Testis (tissue), 3 donors: ENCODE measurements around the gene ASB3. TPM values are rescaled to one million over a fixed set of nuclear protein-coding genes. Genes with fewer than 3 reads are reported as not detected.

ENCODE experiments used
- DNase-seq: peaks from one replicate; pipeline ENCODE4 v3.0.0-alpha.2; 2019
- H3K27ac ChIP-seq, 2 donors: fragments of 200-600 bp; sonication (generic); one replicate each; pipeline ENCODE4 v1.5.1; 2019
- H3K27me3 ChIP-seq: fragments of 200-600 bp; sonication (generic); one replicate; pipeline ENCODE4 v1.5.1; 2019
- H3K36me3 ChIP-seq: fragments of 200-600 bp; sonication (generic); one replicate; pipeline ENCODE4 v1.5.1; 2017; ENCODE audit warnings: low read depth; ENCODE audit errors: missing control alignments
- H3K4me1 ChIP-seq: fragments of 200-600 bp; sonication (generic); one replicate; pipeline ENCODE4 v1.5.1; 2019
- H3K4me3 ChIP-seq, 2 donors: fragments of 200-600 bp; sonication (generic); one replicate each; pipeline ENCODE4 v1.5.1; 2017 to 2019
- H3K9me3 ChIP-seq: fragments of 200-600 bp; sonication (generic); one replicate; pipeline ENCODE4 v1.5.1; 2017
- CTCF ChIP-seq, 3 experiments: fragments of 450-650 bp in 2 of 3; fragments of 200-600 bp in 1 of 3; sonication (generic) in 1 of 3; IDR thresholded peaks; one replicate each; pipeline ENCODE4 v1.5.1; 2016 to 2019; ENCODE audit warnings: antibody characterized with exemption in 3 of 3, mild to moderate bottlenecking in 2 of 3, moderate library complexity in 1 of 3
- POLR2A ChIP-seq: fragments of 450-650 bp; IDR thresholded peaks from one replicate; pipeline ENCODE4 v1.6.1; 2017; ENCODE audit warnings: antibody characterized with exemption, mild to moderate bottlenecking, moderate library complexity
- WGBS, 2 donors: methylation state at CpG; one replicate each; pipeline ENCODE4 v1.1.5; 2018; 5-methylcytosine and 5-hydroxymethylcytosine counted together
- intact Hi-C: fragments of 100-400 bp; cut with DNase I; formaldehyde crosslinking; loops from one replicate; pipeline ENCODE4 v1.15.1; 2023; ENCODE audit warnings: low total_unique reads
- polyA plus RNA-seq: library from polyadenylated mRNA; stranded (reverse); fragments of 350-450 nt; fragmentation: Illumina TruSeq; extraction: RNeasy Lipid Tissue Mini Kit (QIAGEN cat#74804); gene quantifications from one replicate; pipeline ENCODE4 v1.2.3, GENCODE V29; 2014; ENCODE audit warnings: low read depth, low replicate concordance; ENCODE audit not compliant: insufficient read depth
- total RNA-seq, 2 donors: library from RNA; depleted of rRNA; stranded (reverse); fragments of >200 nt; gene quantifications; one replicate each; pipeline ENCODE4 v1.2.3, GENCODE V29; 2016

Gene ASB3
- total and polyA plus RNA-seq, 3 donors from 2014 or later: 26.9 to 31.8 (median 29.0) TPM

- intact Hi-C loops: no loop called here
- no peak for DNase-seq
- Histone ChIP-seq H3K4me3 (peak overlapping the region; percentile 81 to 94), H3K27me3 (no peaks in the 10 kb centered on the region), H3K36me3 (no peaks in the 10 kb centered on the region), H3K27ac (peak overlapping the region; percentile 82 to 86), H3K9me3 (no peaks in the 10 kb centered on the region), H3K4me1 (peaks cover 26% of the 10 kb centered on the region)
- no peak for TF ChIP-seq CTCF (IDR thresholded peaks at IDR 0.05)
- 1 to 2% methylated on average over 17 of the region's 17 CpGs for WGBS, 2 donors
Observed at GRCh38 chr2:53787614-53788289, 999 bp upstream of the ASB3 start.

- H3K27ac ChIP-seq: peak overlapping the region; percentile 82 to 86
- H3K9me3 ChIP-seq: no peaks in the 10 kb centered on the region
- H3K4me3 ChIP-seq: peak overlapping the region; percentile 81 to 94
- no peaks in the 10 kb centered on the region for H3K27me3 ChIP-seq
- H3K4me1 ChIP-seq: peaks cover 26% of the 10 kb centered on the region
- no peak for TF ChIP-seq POLR2A
- TF ChIP-seq CTCF (IDR thresholded peaks at IDR 0.05): no peak
- no peaks in the 10 kb centered on the region for H3K36me3 ChIP-seq
- WGBS, 2 donors: 0 to 1% methylated on average over 18 of the region's 18 CpGs
- peak; percentile 49 for DNase-seq
- intact Hi-C loops: no loop called here
Observed at GRCh38 chr2:53786352-53786704, 425 bp downstream of the ASB3 start.

GRCh38 chr2:53785366-53785765 lies 1.4 kb downstream of the ASB3 start:
- H3K27ac ChIP-seq: peak overlapping the region in 1 of 2 donors; percentile 82
- intact Hi-C loops: no loop called here
- H3K9me3 ChIP-seq: no peaks in the 10 kb centered on the region
- WGBS, 2 donors: 32 to 34% methylated on average over 11 of the region's 11 CpGs
- H3K4me1 ChIP-seq: peaks cover 26% of the 10 kb centered on the region
- H3K36me3 ChIP-seq: no peaks in the 10 kb centered on the region
- DNase-seq: no peak
- peak overlapping the region; percentile 81 to 94 for H3K4me3 ChIP-seq
- H3K27me3 ChIP-seq: no peaks in the 10 kb centered on the region
- no peak for TF ChIP-seq CTCF (IDR thresholded peaks at IDR 0.05)
- TF ChIP-seq POLR2A: no peak

- peaks cover 26% of the 10 kb centered on the region for H3K4me1 ChIP-seq
- no peak for DNase-seq
- H3K27me3 ChIP-seq: no peaks in the 10 kb centered on the region
- H3K9me3 ChIP-seq: no peaks in the 10 kb centered on the region
- intact Hi-C loops: no loop called here
- H3K36me3 ChIP-seq: no peaks in the 10 kb centered on the region
- no peak overlapping the region for H3K27ac ChIP-seq
- H3K4me3 ChIP-seq: no peak overlapping the region
- TF ChIP-seq POLR2A (no peak), CTCF (IDR thresholded peaks at IDR 0.05) (no peak)
Observed at GRCh38 chr2:53784436-53784835, 2.3 kb downstream of the ASB3 start.

- no peak overlapping the region for H3K4me3 ChIP-seq
- 82% methylated on average over 8 of the region's 8 CpGs for WGBS, 2 donors
- H3K27ac ChIP-seq: no peak overlapping the region
- no peaks in the 10 kb centered on the region for H3K9me3 ChIP-seq
- intact Hi-C loops: no loop called here
- no peaks in the 10 kb centered on the region for H3K36me3 ChIP-seq
- DNase-seq: no peak
- TF ChIP-seq POLR2A (no peak), CTCF (IDR thresholded peaks at IDR 0.05) (no peak)
- no peaks in the 10 kb centered on the region for H3K27me3 ChIP-seq
- H3K4me1 ChIP-seq: peaks cover 18% of the 10 kb centered on the region
Observed at GRCh38 chr2:53782676-53783075, 4.1 kb downstream of the ASB3 start.
